Testis (tissue), 2 donors: ENCODE data around the gene ORC5.

ENCODE experiments used
- POLR2A ChIP-seq: fragments of 450-650 bp; IDR thresholded peaks from one replicate; pipeline ENCODE4 v1.6.1; 2017; ENCODE audit warnings: antibody characterized with exemption, mild to moderate bottlenecking, moderate library complexity
- TF ChIP-seq, protein P1 (sequence below), 3 experiments: fragments of 450-650 bp in 2 of 3; fragments of 200-600 bp in 1 of 3; sonication (generic) in 1 of 3; IDR thresholded peaks; one replicate each; pipeline ENCODE4 v1.5.1; 2016 to 2019; ENCODE audit warnings: antibody characterized with exemption in 3 of 3, mild to moderate bottlenecking in 2 of 3, moderate library complexity in 1 of 3

DNA sequence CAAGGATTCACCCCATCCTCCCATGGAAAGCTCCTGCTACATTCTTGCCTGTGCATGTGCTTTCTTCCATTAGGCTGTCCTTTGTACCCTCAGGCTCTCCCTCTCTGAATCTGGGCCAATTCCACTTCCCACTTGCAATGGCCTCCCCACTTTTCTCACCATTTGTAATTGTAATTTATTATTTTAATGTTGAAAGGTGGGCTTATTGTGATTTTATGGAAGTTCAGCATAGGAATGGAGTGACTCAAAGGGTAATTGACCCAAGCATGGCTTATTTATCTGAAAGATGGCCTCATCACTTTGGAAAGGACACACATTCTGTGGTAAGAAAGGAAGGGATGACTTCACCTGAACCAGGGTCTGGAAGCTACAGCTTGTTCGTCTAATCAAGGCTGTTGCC, 46.9 kb upstream of the ORC5 start:
- TF ChIP-seq, protein P1, sequence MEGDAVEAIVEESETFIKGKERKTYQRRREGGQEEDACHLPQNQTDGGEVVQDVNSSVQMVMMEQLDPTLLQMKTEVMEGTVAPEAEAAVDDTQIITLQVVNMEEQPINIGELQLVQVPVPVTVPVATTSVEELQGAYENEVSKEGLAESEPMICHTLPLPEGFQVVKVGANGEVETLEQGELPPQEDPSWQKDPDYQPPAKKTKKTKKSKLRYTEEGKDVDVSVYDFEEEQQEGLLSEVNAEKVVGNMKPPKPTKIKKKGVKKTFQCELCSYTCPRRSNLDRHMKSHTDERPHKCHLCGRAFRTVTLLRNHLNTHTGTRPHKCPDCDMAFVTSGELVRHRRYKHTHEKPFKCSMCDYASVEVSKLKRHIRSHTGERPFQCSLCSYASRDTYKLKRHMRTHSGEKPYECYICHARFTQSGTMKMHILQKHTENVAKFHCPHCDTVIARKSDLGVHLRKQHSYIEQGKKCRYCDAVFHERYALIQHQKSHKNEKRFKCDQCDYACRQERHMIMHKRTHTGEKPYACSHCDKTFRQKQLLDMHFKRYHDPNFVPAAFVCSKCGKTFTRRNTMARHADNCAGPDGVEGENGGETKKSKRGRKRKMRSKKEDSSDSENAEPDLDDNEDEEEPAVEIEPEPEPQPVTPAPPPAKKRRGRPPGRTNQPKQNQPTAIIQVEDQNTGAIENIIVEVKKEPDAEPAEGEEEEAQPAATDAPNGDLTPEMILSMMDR (IDR thresholded peaks at IDR 0.05) = no peak
- TF ChIP-seq POLR2A = no peak
